Right ventricle myocardium superior (tissue), 1 donor: ENCODE measurements around the gene COQ6. TPM values are rescaled to one million over a fixed set of nuclear protein-coding genes. Genes with fewer than 3 reads are reported as not detected.
"Not testable (repeated sequence)": the region's sequence is repeated elsewhere in the genome, so short reads cannot be mapped to it uniquely, and the experiment has no call there.

ENCODE experiments used
- ATAC-seq: fragments of 200-7000 bp; cut with Tn5 transposase; one replicate; pipeline ENCODE4 v1.9.1; 2020; ENCODE audit warnings: mild to moderate bottlenecking; ENCODE audit not compliant: poor library complexity
- DNase-seq: peaks from one replicate; pipeline ENCODE4 v3.0.0-alpha.2; 2020
- intact Hi-C: fragments of 100-400 bp; cut with DNase I; formaldehyde crosslinking; loops from one replicate; pipeline ENCODE4 v1.11.2; 2022
- total RNA-seq: library from RNA; stranded (reverse); fragmentation: NEBNext Ultra II Directional; extraction: Animal tissue kit (Norgen Biotek cat#: 25700); gene quantifications from one replicate; pipeline ENCODE4 v1.2.1, GENCODE V29; 2021
- donor health status: DM: no; HTN: yes; CAD: no; lungs with severe emphysema.

COQ6 gene
- total RNA-seq, 1 donor from 2014 or later, result 49.9 TPM

GRCh38 chr14:73968885-73969284 is 18.8 kb downstream of the COQ6 start:
- intact Hi-C loops, result no loop called here
- no peak for ATAC-seq
- DNase-seq, result no peak

DNA sequence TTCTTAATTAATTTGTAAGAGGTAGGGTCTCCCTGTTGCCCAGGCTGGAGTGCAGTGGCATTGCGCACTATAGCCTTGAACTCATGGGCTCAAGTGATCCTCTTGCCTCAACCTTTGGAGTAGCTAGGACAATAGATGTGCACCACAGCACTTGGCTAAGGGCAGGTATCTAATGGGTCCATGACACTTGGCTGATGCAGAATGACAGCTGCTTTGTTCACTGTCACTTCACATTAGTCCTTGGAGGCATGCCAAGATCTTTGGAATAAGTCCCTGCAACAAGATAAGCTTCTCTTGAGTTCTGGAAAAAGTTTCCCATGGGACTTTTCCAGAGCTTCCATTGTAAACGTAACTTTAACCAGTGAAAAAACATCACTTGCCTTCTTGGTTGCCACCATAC is 23.4 kb downstream of the COQ6 start:
- DNase-seq (no peak), ATAC-seq (no peak)
- intact Hi-C loops, result no loop called here

DNA sequence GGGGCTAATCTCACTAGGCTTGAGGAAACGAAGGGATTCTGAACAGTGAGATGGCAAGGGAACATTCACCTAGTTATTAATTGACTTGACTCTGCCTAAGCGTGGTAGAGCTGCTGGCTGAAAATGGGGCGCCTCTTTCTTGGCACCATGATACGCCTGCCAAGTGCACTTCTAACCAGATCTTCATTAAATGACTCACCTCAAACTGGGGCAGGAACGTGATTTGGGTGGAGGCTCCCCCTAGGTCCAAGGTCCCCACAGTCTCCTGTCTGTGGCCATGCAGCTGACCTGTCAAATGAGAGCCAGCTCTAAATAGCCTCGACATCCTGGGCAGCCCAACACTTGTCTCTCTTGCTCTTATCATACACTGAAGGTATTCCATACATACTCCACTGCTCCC is 26.0 kb downstream of the COQ6 start:
- intact Hi-C loops, result no loop called here

DNA sequence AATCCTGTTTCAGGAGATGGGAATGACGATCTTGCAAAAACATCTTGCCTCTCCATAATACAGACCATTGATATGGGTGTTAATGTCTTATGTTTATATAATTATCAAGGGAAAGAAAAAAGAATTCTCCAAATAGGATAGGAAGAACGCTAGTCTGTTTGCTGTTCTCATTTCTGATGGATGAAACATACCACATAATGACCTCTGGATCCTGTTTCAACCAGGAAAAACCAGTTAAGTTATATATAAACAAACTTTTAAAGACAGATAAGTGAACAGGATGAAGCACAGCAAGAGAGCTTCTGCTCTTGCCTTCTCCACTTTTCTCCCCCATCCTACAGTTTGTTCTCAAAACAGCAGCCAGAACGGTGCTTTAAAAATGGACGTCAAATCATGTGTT is 27.8 kb downstream of the COQ6 start:
- intact Hi-C loops, result no loop called here
- ATAC-seq, result no peak
- no peak for DNase-seq

More for the DNA sequence above, 26.0 kb downstream of the COQ6 start:
- no peak for DNase-seq
- no peak for ATAC-seq

- DNase-seq (no peak), ATAC-seq (no peak)
- intact Hi-C loops, result no loop called here
These were observed 38.0 kb downstream of the COQ6 start for GRCh38 chr14:73988065-73988464.

- DNase-seq, intact Hi-C loops, ATAC-seq: not testable (repeated sequence)
These were observed 38.6 kb downstream of the COQ6 start for GRCh38 chr14:73988656-73989055.

GRCh38 chr14:73991092-73991491 is 41.0 kb downstream of the COQ6 start:
- intact Hi-C loops, result no loop called here
- ATAC-seq (no peak), DNase-seq (no peak)

- DNase-seq, ATAC-seq, intact Hi-C loops: not testable (repeated sequence)
These were observed 44.8 kb downstream of the COQ6 start for GRCh38 chr14:73994926-73995325.

DNA sequence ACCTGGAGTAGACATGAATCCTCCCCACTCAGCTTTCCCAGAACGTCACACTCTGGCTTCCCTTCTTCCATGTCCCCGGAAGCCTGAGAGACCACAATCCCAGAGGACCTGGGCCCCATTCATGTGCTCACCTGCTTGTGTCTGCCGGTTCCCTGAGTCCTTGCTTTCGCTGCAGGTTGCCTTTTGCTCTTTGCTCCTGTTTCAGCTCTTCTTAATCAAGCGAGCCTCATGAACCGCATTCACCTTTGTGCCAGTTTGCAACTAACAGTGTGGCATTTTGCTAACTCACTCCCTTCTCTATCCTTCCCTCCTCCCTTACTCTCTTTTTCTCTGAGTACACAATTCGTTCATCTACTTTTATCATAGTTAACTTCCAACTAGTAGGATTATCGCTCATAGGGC is 45.9 kb downstream of the COQ6 start:
- DNase-seq, result no peak
- intact Hi-C loops, result no loop called here
- no peak for ATAC-seq

DNA sequence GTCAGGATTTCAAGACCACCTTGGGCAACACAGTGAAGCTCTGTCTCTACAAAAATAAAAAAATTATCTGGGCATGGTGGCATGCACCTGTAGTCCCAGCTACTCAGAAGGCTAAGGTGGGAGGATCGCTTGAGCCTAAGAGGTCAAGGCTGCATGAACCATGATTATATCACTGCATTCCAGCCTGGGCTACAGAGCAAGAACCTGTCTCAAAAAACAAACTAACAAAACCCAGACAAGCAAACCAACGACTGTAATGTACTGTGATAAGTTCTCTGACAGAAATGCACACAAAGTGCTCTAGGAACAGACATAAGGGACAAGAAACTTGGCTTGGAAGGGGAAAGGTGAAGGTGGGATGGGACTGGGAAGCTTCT is 46.6 kb downstream of the COQ6 start:
- intact Hi-C loops, result no loop called here
- ATAC-seq (no peak), DNase-seq (no peak)

DNA sequence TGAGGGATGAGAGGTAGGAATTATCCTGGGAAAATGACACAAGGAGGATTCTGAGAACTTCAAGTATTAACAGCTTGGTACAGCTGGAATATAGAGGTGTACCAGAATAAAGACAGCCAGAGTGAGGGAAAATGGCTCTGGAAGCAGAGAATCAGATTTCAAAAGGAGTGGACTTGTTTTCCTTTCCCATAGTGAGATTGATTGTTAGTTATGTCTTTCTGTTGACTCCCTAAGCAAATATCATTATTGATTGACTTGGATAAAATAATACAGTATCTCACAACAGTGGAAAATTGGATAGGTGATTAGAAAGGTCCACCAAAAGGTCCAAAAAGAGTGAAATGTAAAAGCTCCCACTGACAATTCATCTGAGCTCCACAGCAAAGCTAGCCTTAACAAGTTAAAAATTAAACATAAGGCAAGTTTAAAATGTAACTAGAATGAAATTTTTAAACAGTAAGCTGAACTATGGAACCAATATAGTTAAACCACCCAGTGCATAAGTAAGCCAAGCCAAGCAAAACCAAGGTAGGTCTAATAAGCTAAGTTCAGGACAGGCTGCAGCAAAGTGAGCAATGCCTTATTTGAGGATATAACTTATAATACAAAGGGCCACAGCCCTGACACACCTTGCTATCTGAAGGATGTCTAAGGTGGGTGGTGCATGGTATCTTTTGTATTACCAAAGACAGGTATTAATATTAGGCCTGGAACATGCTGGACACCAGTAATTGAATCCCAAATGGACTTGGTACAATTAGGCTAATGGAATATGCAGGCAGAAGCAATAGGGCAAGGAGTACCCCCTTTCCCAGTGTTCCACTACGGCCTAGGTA is 47.2 kb downstream of the COQ6 start:
- ATAC-seq (no peak), DNase-seq (no peak)
- intact Hi-C loops, result no loop called here

GRCh38 chr14:73997944-73998447 is 47.9 kb downstream of the COQ6 start:
- intact Hi-C loops, result no loop called here
- no peak for ATAC-seq

DNA sequence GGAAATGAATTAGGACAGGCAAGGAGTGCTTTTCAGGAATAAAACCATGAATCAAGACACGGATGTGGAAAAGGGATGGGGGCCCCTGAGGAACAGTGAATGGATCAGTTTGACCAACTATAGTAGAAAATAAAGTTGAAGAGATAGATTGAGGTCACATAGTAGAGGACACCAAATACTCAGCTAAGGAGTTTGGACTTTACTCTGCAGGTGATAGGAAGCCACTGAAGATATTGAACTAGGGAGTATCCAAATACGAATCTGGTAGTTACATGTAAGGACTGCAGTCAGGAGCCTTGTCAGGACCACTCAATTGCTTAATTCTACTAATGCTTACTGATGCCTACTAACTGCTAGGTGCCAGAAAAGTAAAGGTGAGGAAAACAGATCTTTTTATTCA is 48.6 kb downstream of the COQ6 start:
- intact Hi-C loops, result no loop called here
- ATAC-seq, result no peak
- no peak for DNase-seq

More at GRCh38 chr14:73997944-73998447, 47.9 kb downstream of the COQ6 start:
- no peak for DNase-seq

DNA sequence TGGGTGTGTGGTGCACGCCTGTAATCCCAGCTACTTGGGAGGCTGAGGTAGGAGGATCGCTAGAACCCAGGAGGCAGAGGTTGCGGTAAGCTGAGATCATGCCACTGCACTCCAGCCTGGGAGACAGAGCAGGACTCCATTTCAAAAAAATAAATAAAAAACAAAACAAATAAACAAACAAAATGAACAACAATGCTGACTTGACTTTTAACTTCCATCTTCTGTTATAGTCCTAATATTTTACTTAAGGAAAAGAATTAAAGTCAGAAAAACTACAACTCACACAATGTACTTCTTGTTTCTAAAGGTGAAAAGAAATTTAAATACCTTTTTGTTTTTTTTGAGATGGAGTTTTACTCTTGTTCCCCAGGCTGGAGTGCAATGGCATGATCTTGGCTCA is 55.6 kb downstream of the COQ6 start:
- intact Hi-C loops, DNase-seq, ATAC-seq: not testable (repeated sequence)

GRCh38 chr14:74008843-74009499 is 58.9 kb downstream of the COQ6 start:
- ATAC-seq, result no peak
- no peak for DNase-seq
- intact Hi-C loops, result no loop called here

Other genes with a start within 250 kb of the COQ6 start
- 12.9 TPM for gene PNMA1, start 235.9 kb upstream of the COQ6 start, total RNA-seq
- gene PTGR2, start 98.5 kb upstream of the COQ6 start, total RNA-seq, result 35.7 TPM
- gene ZNF410, start 63.4 kb upstream of the COQ6 start, total RNA-seq, result 14.7 TPM
- 4.1 TPM for gene FAM161B, start 208 bp upstream of the COQ6 start, total RNA-seq
- gene ENTPD5, start 69.0 kb downstream of the COQ6 start, total RNA-seq, result 5.6 TPM
- 2.3 TPM for gene BBOF1, start 69.0 kb downstream of the COQ6 start, total RNA-seq
- gene ALDH6A1, start 134.2 kb downstream of the COQ6 start, total RNA-seq, result 56.9 TPM
- gene LIN52, start 134.7 kb downstream of the COQ6 start, total RNA-seq, result 5.6 TPM